DOHH2 (cell line): ENCODE results near the gene CAPN12.

Experiments
- H3F3A ChIP-seq: fragments of 200-600 bp; sonication (generic), shearing (Covaris generic); 2 replicates; pipeline ENCODE4 v1.6.0; 2016; ENCODE audit warnings: antibody characterized with exemption, mild to moderate bottlenecking; ENCODE audit not compliant: control insufficient read depth, insufficient read depth
- H3K27ac ChIP-seq: fragments of 200-600 bp; sonication (generic); 2 replicates; pipeline ENCODE4 v1.5.1; 2014; ENCODE audit warnings: low read depth, mild to moderate bottlenecking, low read length, moderate library complexity
- H3K27me3 ChIP-seq: fragments of 200-600 bp; sonication (generic); 2 replicates; pipeline ENCODE4 v1.6.1; 2014; ENCODE audit warnings: mild to moderate bottlenecking, low read length, mixed read lengths; ENCODE audit not compliant: control insufficient read depth
- H3K36me3 ChIP-seq: fragments of 200-600 bp; sonication (generic); 2 replicates; pipeline ENCODE4 v1.6.1; 2014; ENCODE audit warnings: mild to moderate bottlenecking, low read length, moderate library complexity, mixed read lengths; ENCODE audit not compliant: control insufficient read depth
- H3K4me1 ChIP-seq: fragments of 200-600 bp; sonication (generic); 2 replicates; pipeline ENCODE4 v1.6.1; 2014; ENCODE audit warnings: mild to moderate bottlenecking, low read length, mixed read lengths; ENCODE audit not compliant: control insufficient read depth
- H3K4me2 ChIP-seq: fragments of 200-600 bp; sonication (generic); 2 replicates; pipeline ENCODE4 v1.6.0; 2014; ENCODE audit warnings: mild to moderate bottlenecking, low read length, moderate library complexity
- H3K4me3 ChIP-seq: fragments of 200-600 bp; sonication (generic); 2 replicates; pipeline ENCODE4 v1.5.1; 2014; ENCODE audit warnings: mild to moderate bottlenecking, low read length, mixed read lengths
- H3K79me2 ChIP-seq: fragments of 200-600 bp; sonication (generic); 2 replicates; pipeline ENCODE4 v1.6.1; 2014; ENCODE audit warnings: mild to moderate bottlenecking, low read length, mixed read lengths; ENCODE audit not compliant: control insufficient read depth
- H3K9me2 ChIP-seq: fragments of 200-600 bp; sonication (generic); replicated peaks from 2 replicates; pipeline ENCODE4 v1.6.1; 2014; ENCODE audit warnings: mild to moderate bottlenecking, low read length, mixed read lengths; ENCODE audit not compliant: control insufficient read depth
- H3K9me3 ChIP-seq: fragments of 200-600 bp; sonication (generic); 2 replicates; pipeline ENCODE4 v1.6.1; 2014; ENCODE audit warnings: antibody characterized with exemption, low read length, mixed read lengths; ENCODE audit not compliant: control insufficient read depth, insufficient read depth
- H4K20me1 ChIP-seq: fragments of 200-600 bp; sonication (generic); 2 replicates; pipeline ENCODE4 v1.6.0; 2014; ENCODE audit warnings: low read depth, mild to moderate bottlenecking, antibody characterized with exemption, low read length, moderate library complexity; ENCODE audit not compliant: control insufficient read depth, insufficient read depth
- CTCF ChIP-seq: fragments of 200-600 bp; sonication (generic); IDR thresholded peaks from one replicate; pipeline ENCODE4 v1.5.1; 2014; ENCODE audit warnings: antibody characterized with exemption, mild to moderate bottlenecking, low read depth, low read length; ENCODE audit not compliant: poor library complexity, severe bottlenecking
- EZH2phosphoT487 ChIP-seq: fragments of 200-600 bp; sonication (generic); IDR thresholded peaks from 2 replicates; pipeline ENCODE4 v1.6.1; 2017; ENCODE audit warnings: borderline replicate concordance, mild to moderate bottlenecking, antibody characterized with exemption, low read length, moderate library complexity, mixed read lengths

Gene CAPN12

GRCh38 chr19:38719761-38720558, 24.3 kb downstream of the CAPN12 start:
- Histone ChIP-seq H3K79me2 (no peaks in the 10 kb centered on the region), H3K4me1 (no peaks in the 10 kb centered on the region), H3F3A (no peaks in the 10 kb centered on the region), H4K20me1 (no peaks in the 10 kb centered on the region), H3K9me2 (no peaks in the 10 kb centered on the region), H3K36me3 (peaks cover 63% of the 10 kb centered on the region), H3K4me3 (no peak overlapping the region), H3K27ac (no peak overlapping the region), H3K27me3 (no peaks in the 10 kb centered on the region), H3K9me3 (no peaks in the 10 kb centered on the region), H3K4me2 (no peak overlapping the region)
- TF ChIP-seq EZH2phosphoT487 (no peak), CTCF (no peak)

- Histone ChIP-seq H3K9me3 (no peaks in the 10 kb centered on the region), H3K4me3 (no peak overlapping the region), H4K20me1 (no peaks in the 10 kb centered on the region), H3K27me3 (no peaks in the 10 kb centered on the region), H3K9me2 (no peaks in the 10 kb centered on the region), H3K36me3 (peaks cover 63% of the 10 kb centered on the region), H3K79me2 (no peaks in the 10 kb centered on the region), H3K27ac (no peak overlapping the region), H3K4me1 (no peaks in the 10 kb centered on the region), H3K4me2 (no peak overlapping the region), H3F3A (no peaks in the 10 kb centered on the region)
- TF ChIP-seq EZH2phosphoT487 (no peak), CTCF (no peak)
Measured at GRCh38 chr19:38718747-38719543, 25.3 kb downstream of the CAPN12 start.

GRCh38 chr19:38717855-38718254, 26.4 kb downstream of the CAPN12 start:
- H3K4me1 ChIP-seq = no peaks in the 10 kb centered on the region
- no peaks in the 10 kb centered on the region for H3K27me3 ChIP-seq
- H3K36me3 ChIP-seq = peaks cover 56% of the 10 kb centered on the region
- no peaks in the 10 kb centered on the region for H3K79me2 ChIP-seq
- no peak overlapping the region for H3K4me2 ChIP-seq
- no peaks in the 10 kb centered on the region for H3F3A ChIP-seq
- no peaks in the 10 kb centered on the region for H3K9me2 ChIP-seq
- no peak for TF ChIP-seq CTCF
- TF ChIP-seq EZH2phosphoT487 = no peak
- no peak overlapping the region for H3K27ac ChIP-seq
- no peaks in the 10 kb centered on the region for H4K20me1 ChIP-seq
- H3K9me3 ChIP-seq = no peaks in the 10 kb centered on the region
- no peak overlapping the region for H3K4me3 ChIP-seq
